HG03432 (cell line): Measurements from ENCODE around the gene PTGFRN.

Experiments used
- ATAC-seq: cut with Tn5 transposase; IDR thresholded peaks from one replicate; pipeline ENCODE4 v1.9.1; 2021; ENCODE audit warnings: mild to moderate bottlenecking, moderate library complexity; ENCODE audit not compliant: unreplicated experiment

The PTGFRN gene

GRCh38 chr1:116991918-116992317 is 82.2 kb downstream of the PTGFRN start:
- ATAC-seq, result no peak

- no peak for ATAC-seq
Measured at GRCh38 chr1:116993286-116993685, 83.6 kb downstream of the PTGFRN start.

- no peak for ATAC-seq
Measured at GRCh38 chr1:116994411-116994810, 84.7 kb downstream of the PTGFRN start.

- no peak for ATAC-seq
Measured at GRCh38 chr1:116997066-116997465, 87.3 kb downstream of the PTGFRN start.

DNA sequence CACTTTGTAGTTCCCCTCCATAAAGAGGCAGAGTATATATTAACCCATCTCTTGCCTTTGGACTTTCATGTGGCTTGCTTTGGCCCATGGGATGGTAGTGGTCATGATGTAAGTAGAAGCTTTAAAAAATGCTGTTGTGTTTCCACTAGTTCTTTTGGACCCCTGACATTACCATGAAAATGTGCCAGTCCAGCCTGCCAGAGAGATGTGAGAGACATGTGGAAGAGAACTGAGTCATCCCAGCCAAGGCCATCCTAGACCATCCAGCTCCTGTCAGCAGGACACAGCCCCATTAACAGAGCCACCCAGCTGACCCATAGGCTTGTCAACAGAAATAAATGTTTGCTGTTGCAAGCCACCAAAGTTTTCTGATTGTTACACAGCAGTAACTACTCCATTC is 87.9 kb downstream of the PTGFRN start:
- no peak for ATAC-seq

- no peak for ATAC-seq
Measured at GRCh38 chr1:116999596-116999995, 89.9 kb downstream of the PTGFRN start.

DNA sequence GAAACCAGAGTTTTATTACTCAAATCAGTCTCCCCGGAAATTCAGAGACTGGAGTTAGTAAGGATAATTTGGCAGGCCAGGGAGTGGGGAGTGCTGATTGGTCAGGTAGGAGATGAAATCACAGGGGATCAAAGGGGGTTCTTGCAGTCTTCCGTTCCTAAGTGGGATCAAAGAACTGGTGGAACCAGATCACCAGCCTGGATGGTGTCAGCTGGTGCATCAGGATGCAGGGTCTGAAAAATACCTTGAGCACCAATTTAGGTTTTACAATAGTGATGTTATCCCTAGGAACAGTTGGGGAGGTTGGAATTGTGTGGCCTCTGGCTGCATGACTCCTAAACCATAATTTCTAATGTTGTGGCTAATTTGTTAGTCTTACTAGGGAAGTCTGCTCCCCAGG is 90.4 kb downstream of the PTGFRN start:
- no peak for ATAC-seq

- peak; percentile 92 for ATAC-seq
Measured at GRCh38 chr1:117001254-117001927, 91.7 kb downstream of the PTGFRN start, which contains the start of gene CD101. Gene CD101, plus strand, starts transcription at chr1:117001760. Its CDS starts 58 bp downstream, at chr1:117001818.

DNA sequence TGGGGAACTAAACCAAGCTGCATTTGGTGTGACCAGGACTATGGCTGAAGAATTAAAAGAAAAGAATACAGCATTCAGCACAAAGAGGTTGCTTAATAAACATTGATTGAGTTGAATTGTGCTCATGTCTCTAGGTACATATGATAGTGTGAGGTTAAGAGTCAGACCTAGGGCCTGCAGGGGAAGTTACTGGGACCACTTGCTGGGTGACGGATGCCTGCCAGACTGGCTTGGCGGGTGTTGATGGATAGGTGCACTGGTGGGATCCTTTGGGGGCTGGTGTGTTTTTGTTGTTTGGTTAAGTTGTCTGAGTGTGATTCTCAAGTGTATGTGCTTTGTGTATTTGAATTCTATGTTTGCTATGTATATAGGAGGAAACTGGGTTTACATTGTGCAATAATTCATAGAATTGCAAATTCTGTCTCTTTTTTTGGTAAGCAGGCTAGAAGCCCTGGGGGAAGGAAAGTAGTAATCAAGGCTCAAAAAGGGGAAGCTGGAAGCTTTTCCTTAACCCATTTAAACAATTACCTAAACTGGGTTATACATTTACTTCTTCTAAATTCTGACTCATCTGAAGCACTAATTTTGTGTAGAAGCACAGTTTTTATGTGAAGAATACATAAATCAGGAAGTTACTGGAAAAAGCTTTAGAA is 93.6 kb downstream of the PTGFRN start:
- no peak for ATAC-seq

- ATAC-seq, result no peak
Measured at GRCh38 chr1:117007719-117008013, 98.0 kb downstream of the PTGFRN start.

- no peak for ATAC-seq
Measured at GRCh38 chr1:117008656-117009055, 98.9 kb downstream of the PTGFRN start.

DNA sequence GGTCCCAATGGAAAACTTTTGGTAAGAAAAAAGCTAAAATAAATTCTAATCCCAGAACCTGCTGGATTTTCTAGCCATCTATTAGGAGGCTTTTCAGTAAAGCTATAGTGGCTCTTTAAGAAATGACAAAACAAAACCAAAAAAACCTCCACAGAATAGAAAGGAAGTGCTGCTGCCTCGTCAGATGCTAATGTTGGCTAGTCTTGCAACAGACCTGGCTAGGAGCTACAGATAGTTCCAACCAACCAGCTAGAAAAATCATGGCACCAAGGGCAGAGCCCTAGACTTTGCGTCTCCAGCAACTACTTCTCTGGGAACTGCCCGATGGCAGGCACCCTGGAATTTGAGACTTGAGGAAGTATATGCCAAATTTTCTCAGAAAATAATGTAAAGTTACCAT is 99.4 kb downstream of the PTGFRN start:
- ATAC-seq, result no peak

DNA sequence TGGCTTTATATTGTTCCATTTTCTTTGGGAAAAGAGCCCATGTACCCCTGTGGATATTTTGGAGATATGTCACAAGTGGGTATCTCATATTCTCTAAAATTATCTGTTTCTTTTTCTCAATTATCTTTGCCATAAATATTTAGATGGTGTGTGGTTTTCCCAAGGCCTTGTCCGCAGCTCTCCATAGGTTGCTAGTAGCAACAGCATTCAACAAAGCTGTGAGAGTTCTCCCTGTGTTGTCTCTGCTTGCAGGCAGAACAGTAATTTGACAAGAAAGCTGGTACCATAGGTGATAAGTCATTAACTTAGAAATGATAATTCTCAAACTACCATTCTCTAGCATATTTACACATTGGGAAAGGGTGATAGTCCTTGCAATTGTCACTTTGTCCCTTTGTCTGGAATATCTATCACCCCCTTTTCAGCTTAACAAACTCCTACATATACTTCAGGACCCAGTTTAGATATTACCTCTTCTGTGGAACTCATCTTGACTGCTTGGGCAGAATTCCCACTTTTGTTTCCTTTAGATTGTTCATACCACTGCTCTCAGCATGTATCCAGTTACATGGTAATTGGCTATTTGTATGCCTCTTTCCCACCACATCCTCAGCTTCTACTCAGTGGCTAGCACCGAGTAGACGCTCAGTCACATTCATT is 100.7 kb downstream of the PTGFRN start:
- ATAC-seq, result no peak

DNA sequence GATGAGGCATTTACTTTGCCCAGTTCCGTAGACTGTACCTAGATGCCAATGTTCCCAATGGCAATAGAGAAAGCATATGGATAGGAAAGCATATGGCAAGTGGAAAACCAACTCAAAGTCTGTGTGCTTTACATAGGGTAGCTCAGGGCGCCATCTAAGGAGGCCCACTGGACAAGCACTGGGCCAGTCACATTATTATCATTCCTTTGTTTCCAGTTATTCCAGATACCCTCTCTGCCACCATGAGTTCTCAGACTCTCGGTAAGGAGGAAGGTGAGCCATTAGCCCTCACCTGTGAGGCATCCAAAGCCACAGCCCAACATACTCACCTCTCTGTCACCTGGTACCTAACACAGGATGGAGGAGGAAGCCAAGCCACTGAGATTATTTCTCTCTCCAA is 101.6 kb downstream of the PTGFRN start:
- ATAC-seq, result no peak

DNA sequence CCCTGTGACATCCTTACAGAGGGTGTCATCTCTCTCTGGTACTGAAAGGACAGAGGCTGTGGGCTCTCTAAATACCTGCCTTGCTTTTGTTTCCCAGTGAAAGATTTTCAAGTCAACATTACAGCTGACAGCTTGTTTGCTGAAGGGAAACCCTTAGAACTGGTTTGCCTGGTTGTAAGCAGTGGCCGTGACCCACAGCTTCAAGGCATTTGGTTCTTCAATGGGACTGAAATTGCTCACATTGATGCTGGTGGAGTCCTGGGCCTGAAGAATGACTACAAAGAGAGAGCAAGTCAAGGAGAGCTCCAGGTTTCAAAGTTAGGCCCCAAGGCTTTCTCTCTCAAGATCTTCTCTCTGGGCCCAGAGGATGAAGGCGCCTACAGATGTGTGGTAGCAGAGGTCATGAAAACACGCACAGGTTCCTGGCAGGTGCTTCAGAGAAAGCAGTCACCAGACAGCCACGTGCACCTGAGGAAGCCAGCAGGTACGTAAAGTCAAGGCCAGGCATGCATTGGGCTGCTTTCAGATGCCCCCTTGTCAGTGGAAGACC is 103.7 kb downstream of the PTGFRN start:
- ATAC-seq, result no peak

DNA sequence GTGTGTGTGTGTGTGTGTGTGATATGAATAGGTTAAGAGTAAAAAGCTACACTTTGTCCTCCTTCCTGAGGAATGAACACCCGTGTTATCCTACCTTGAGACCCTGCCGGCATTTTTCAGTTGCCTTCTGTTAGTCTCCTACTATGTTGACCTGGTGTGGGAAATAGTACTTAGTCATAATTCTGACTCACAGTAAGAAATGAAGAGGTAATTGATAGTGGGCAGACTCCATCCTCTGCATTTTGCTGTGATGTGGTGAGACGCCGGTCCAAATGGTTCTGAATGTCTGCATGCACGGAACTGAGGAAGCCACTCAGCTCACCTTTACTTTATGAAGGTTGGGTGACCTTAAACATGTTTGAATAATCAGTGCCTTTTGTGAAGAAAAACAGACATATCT is 104.5 kb downstream of the PTGFRN start:
- no peak for ATAC-seq

- ATAC-seq, result no peak
Measured at GRCh38 chr1:117015724-117016123, 106.0 kb downstream of the PTGFRN start.

DNA sequence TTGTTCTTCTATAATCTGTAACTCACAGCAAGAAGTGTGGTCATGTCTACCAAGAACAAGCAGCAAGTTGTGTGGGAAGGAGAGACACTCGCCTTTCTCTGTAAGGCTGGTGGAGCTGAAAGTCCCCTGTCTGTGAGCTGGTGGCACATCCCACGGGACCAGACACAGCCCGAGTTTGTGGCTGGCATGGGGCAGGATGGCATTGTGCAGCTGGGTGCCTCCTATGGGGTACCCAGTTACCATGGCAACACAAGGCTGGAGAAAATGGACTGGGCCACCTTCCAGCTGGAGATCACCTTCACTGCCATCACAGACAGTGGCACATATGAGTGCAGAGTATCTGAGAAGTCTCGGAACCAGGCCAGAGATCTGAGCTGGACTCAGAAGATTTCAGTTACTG is 107.3 kb downstream of the PTGFRN start:
- ATAC-seq, result peak; percentile 18

DNA sequence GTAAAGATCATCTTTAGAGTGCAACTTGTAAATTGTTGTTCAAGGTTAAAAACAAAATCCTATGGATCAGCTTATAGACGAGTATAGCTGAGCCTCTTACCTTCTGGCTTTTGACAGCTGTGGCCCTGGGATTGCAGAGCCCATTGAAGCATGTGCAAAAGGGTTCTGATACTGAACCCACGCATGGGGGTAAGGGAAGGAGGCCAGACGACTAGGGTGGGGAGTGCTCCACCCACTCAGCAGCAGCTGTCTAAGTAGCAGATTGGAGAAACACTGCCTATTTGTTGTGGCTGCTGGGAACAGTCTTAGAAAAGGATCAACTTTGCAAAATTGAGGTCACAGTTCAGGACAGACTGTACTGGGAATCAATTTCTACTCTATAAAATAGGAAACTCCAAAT is 107.9 kb downstream of the PTGFRN start:
- peak; percentile 72 for ATAC-seq

GRCh38 chr1:117020526-117021156 is 110.9 kb downstream of the PTGFRN start:
- no peak for ATAC-seq

GRCh38 chr1:117022114-117022513 is 112.4 kb downstream of the PTGFRN start:
- ATAC-seq, result no peak

DNA sequence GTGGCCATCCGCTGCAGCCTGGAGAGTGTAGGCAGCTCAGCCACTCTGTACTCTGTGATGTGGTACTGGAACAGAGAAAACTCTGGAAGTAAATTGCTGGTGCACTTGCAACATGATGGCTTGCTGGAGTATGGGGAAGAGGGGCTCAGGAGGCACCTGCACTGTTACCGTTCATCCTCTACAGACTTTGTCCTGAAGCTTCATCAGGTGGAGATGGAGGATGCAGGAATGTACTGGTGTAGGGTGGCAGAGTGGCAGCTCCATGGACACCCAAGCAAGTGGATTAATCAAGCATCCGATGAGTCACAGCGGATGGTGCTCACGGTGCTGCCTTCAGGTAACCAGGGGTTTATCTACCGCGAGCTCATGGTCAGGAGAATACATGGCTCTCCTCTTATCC is 115.9 kb downstream of the PTGFRN start:
- no peak for ATAC-seq
